Hindlimb muscle (tissue), 1 donor: ENCODE results near the gene TBC1D22B. TPM values are rescaled to one million over a fixed set of nuclear protein-coding genes. Genes with fewer than 3 reads are reported as not detected.

ENCODE experiments used
- DNase-seq: peaks from one replicate; pipeline ENCODE4 v3.0.0-alpha.2; 2013
- polyA plus RNA-seq: library from polyadenylated mRNA; unstranded; fragments of 120-200 nt; gene quantifications from one replicate; pipeline ENCODE4 v1.2.1, GENCODE V29; 2013; ENCODE audit not compliant: insufficient read length

The TBC1D22B gene
- polyA plus RNA-seq, 1 donor: 6.8 TPM

- DNase-seq: peak; percentile 92
Observed at GRCh38 chr6:37239950-37240713, 17.4 kb upstream of the TBC1D22B start.

- DNase-seq: no peak
Observed at GRCh38 chr6:37241131-37241530, 16.4 kb upstream of the TBC1D22B start.

GRCh38 chr6:37241775-37242428, 15.7 kb upstream of the TBC1D22B start:
- DNase-seq: no peak

DNA sequence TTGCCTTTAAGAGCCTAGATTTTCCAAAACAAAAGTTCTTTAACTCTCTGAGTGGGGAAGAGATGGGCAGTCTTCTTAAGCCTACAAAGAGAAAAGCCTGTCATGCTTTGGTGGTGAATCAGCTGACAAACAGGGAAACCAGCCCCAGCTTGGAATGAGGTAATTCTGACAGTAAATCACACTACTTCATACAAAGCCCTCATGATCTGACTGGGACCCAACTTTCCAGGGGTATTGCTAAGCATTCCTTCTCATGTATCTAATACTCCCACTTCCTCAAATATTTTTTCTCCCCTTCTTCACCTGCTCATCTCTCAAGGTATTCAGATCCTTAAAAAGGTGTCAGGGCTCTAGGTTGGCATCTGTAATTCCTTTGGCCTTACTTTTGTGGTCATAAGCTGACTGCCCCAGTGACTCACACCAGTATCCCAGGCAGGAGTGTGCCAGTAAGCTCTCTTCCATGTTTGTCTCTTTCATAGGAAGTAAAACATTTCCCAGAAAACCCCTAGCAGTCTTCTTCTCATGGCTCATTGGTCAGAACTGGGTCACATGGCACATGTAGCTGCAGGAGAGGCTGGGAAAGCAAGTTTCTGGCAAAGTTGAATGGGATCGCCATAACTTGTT, 15.0 kb upstream of the TBC1D22B start:
- DNase-seq: no peak

DNA sequence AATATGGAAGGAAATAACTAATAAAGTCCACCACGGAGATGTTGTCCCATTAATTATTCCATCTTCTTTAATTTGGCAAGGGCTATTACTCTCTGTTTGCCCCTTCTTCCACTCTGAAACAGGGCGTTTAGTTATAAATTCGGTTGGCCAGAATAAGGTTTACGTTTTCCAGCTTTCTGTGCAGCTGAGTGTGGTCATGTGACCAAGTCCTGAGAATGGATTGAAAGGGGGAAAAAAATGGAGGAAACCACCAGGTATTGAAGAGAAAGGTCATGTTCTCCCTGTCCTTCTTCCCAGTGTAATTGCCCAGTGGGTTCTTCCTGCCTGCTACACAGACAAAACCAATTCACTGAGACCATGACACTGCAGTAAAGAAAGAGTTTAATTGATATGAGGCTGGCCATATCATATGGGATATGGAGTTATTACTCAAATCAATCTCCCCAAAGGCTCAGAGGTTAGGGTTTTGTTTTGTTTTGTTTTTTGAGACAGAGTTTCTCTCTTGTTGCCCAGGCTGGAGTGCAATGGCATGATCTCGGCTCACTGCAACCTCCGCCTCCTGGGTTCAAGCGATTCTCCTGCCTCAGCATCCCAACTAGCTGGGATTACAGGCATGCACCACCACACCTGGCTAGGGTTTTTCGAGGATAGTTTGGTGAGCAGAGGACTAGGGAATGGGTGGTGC, 14.3 kb upstream of the TBC1D22B start:
- no peak for DNase-seq

DNA sequence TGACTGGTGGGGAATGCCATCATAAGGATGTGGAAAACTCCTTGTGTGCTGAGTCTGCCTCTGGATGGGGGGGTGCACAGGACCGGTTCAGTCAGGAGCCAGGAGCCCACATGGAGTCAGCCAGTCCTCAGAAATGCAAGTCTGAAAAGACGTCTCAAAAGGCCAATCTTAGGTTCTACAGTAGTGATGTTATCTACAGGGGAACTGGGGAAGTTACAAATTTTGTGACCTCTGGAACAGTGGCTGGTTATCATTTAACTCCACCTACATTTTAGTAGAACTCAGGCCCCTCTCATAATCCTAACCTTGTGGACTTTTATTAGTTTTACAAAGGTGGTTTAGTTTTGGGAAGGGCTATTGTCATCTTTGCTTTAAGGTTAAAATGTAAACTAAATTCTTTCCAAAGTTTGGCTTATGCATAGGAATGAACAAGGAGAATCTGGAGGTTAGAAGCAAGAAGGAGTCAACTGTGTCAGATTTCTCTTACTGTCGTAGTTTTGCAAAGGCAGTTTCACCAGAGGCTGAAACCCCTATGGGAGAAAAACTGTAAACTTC, 13.7 kb upstream of the TBC1D22B start:
- no peak for DNase-seq

DNA sequence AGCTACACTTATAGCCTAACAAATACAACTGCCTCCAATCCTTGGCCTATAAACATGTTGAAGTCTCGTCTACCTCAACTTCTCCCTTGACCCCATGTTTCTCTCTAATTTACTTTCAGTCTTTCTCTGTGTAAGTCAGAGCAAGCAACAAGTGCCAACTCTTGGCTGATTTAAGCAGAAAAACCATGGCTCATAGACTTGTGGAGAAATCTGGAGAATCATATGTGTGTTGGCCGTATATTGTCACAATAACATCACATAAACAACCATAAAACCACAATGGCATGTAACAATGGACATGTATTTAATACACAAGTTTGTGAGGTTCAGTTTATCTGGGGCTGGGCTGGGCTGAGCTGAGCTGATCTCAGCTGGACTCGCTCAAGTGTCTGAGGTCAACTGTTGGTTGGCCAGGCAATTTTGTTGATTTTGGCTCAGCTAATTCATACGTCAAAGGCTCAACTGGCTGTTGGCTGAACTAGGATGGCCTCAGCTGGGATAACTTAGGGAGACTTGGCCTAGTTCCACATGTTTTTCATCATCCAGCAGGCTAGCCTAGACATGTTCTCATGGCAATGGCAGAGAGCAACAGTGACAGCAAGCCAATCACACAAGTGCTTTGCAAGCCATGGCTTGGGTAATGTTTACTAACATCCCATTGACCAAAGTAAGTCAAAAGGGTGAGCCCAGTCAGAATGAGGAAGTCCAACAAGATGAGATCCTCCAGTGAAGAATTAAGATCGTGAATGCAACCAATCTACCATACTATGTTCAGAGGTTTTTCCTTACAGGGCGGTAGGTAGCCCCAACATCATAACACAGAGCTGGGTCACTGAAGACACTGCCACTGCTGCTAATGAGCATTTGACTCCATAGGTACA, 12.9 kb upstream of the TBC1D22B start:
- peak; percentile 92 for DNase-seq

DNA sequence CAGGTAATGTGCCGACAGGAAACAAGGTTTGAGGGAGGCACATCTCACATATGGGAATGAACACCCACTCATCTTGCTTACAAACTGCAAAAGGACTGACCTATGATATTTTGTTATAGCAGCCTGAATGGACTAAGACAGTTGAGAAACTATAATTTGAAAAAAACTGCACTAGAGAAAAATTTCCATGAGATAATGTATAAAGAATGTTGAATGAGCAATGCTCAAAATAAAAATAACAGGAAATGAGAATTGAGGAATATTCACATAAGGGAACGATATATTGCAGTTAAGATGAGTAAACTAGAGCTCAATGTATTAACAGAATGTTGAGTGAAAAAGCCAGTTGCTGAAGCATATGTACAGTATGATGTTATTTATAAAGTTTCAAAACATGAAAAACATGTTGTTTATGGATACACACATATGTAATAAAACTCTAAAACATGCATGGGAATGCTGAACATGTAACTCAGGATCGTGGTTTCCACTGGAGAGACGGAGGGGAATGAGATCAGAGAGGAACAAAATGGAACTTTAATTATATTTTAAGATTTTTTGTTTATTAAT, 6.3 kb upstream of the TBC1D22B start:
- no peak for DNase-seq

DNA sequence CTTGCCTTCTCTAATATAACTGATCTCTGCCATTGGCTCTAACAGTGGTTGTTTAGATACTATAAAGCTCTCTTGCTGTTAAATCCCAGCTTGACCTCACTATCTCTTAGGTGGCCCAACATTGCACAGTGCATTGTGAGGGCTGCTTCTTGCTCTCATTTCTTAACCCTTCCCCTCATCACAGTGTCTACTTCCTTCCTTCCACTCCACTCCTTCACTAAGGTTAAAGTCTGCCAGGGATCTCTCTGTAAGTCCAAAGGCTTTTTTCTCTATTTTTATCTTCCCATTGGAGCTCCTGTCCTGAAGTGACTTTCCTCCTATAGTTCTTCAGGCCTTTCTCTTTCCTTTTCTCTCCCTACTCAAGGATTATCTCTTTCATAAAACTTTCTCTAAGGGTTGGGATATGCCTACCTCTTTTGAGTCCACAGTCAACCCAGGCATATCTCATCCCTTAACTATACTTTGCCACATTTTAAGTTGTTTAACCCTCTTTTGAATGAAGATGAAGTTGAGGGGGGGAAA, 4.0 kb upstream of the TBC1D22B start:
- no peak for DNase-seq

- DNase-seq: no peak
Observed at GRCh38 chr6:37254881-37255280, 2.7 kb upstream of the TBC1D22B start.

- no peak for DNase-seq
Observed at GRCh38 chr6:37256692-37257319, 766 bp upstream of the TBC1D22B start.

DNA sequence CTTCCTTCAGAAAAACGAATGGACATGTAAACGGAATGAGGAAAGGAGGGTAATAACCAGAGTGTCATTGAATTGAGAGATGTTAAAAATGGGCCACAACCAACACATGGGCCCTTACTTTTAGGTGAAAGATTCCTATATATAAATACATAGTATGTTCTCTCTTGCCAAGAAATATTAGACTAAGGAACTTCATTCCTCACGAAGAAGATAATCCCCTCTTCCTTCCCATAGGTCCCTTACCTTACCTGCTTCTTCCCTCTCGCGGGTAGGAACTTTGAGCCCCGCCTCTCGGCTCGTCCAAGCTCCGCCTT, 295 bp upstream of the TBC1D22B start:
- DNase-seq: no peak

DNA sequence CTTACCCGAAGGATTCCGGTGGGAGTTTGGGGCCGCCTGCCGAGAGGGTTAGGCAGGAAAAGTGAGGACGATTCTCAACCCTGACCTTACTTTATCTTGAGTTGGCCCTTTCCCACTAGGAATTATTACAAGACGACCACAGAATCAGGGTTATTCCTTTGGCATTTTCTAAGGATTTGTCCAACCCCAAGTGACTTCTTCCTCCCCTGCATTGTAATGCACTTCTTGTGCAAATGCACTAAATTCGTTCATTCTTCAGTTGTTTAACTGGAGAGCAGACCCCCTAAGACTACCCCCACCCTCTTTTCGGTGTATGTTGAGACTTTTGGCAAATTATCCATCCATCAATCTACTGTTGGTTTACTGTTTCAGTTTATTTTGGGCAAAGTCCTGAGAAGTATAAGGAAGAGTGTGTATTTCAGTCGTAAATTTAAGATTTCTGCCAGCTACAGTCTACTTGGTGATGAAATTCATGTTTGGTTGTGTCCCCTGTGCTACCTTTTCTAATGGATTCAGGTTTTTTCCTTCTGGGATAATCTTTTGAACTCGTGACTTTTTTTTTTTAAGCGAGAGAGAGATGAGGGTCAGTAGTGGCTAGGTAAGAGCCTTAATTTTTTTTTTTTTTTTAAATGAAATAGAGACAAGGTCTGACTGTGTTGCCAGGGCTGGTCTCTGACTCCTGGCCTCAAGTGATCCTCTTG, 983 bp downstream of the TBC1D22B start:
- no peak for DNase-seq

GRCh38 chr6:37259191-37259590, 1.6 kb downstream of the TBC1D22B start:
- no peak for DNase-seq

GRCh38 chr6:37260040-37260439, 2.5 kb downstream of the TBC1D22B start:
- no peak for DNase-seq

GRCh38 chr6:37260444-37260843, 2.9 kb downstream of the TBC1D22B start:
- DNase-seq: no peak

DNA sequence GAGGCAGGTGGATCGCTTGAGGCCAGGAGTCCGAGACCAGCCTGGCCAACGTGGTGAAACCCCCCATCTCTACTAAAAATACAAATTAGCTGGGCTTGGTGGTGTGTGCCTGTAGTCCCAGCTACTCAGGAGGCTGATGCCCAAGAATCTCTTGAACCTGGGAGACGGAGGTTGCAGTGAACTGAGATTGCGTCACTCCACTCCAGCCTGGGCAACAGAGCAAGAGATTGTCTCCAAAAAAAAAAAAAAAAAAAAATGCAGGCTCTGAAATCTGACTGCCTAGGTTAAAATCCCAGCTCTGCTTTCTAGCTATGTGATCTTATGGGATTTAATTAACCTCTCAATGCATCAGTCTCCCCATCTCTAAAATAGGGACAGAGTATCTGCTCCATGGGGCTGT, 3.6 kb downstream of the TBC1D22B start:
- DNase-seq: no peak

DNA sequence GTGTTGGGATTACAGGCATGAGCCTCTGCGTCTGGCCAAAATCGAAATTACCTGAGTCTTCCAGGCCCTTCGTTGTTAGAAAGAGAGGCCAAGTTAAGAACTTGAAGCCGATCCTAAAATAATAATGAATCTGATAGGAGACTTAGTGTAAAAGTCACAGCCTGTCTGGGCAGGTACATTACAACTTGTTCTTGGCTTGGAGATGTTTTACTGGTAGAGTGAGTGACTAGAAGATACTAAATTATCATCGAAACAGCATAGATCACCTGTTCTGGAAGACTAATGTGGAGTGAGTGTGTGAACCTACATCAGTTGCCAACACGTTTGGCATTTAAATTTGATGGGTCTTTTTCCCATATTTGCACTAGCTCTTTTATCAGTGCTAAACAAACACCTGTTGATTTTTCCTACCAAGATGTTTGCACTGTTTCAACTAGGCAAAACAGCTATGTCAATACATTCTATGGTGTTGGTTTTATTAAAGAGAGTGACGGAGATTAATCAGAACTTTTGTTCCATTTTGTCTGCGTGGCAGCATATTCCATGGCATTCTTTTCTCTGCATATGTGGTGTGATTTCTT, 5.0 kb downstream of the TBC1D22B start:
- DNase-seq: no peak

DNA sequence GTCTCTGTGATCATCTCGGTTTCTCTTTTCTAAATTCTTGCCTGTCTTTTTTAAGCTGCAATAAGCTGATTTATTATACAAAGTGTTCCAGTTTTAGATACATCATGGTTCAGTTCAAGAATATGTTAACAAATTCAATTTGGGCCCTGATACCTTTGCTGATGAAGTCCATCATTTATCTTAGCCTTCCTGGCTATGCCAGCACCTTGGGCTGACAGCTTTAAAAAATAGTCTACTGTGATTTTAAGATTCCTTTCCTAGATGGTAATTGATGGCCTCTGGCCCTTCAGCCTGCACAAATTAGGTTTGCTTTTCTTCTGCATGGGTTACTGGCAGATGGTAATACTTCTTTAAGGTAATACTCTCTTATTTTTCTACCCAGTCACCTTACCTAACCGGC, 7.4 kb downstream of the TBC1D22B start:
- no peak for DNase-seq

- DNase-seq: no peak
Observed at GRCh38 chr6:37265860-37266259, 8.3 kb downstream of the TBC1D22B start.
